K562 (cell line): Measurements from ENCODE around the gene CFAP20DC. TPM values are rescaled to one million over a fixed set of nuclear protein-coding genes. Genes with fewer than 3 reads are reported as not detected.

ENCODE experiments used
- ATAC-seq: fragments of 200-7000 bp; cut with Tn5 transposase; 3 replicates; pipeline ENCODE4 v1.9.1; 2020; ENCODE audit warnings: moderate library complexity
- BruUV-seq: library from RNA; stranded (reverse); fragments of 400-500 nt; replicated peaks from 2 replicates; lab custom pipeline; 2021; lab: Mats Ljungman, UMichigan
- CTCF ChIA-PET: fragments of 300-600 bp; formaldehyde crosslinking; extraction: SDS; loops from one replicate; lab custom pipeline; 2021; ENCODE audit warnings: low intra/inter-chr PET ratio; lab: Yijun Ruan, JAX
- POLR2A ChIA-PET: fragments of 300-600, 350-650 bp; sonication (Branson Sonifier 250); formaldehyde crosslinking; extraction: SDS; loops from one replicate; lab custom pipeline; 2021; ENCODE audit warnings: antibody characterized with exemption, inconsistent platforms; lab: Yijun Ruan, JAX
- DNase-seq, 4 experiments: peaks; one replicate each; pipeline versions ENCODE4 v3.0.0 to v3.0.0-alpha.2; 2011 to 2018; ENCODE audit warnings: low spot score in 3 of 4, mixed read lengths in 3 of 4; ENCODE audit errors: extremely low read depth in 1 of 4
- FAIRE-seq: peaks from 2 replicates; lab custom pipeline; 2011; peaks lifted over from hg19 to GRCh38; lab: Jason Lieb, UNC
- H2AFZ ChIP-seq: 2 replicates; pipeline ENCODE4 v1.6.0; 2011; ENCODE audit warnings: low read depth, low read length, control low read depth, inconsistent platforms
- H3K27ac ChIP-seq: fragments of 200-600 bp; 3 replicates; pipeline ENCODE4 v1.8.0; 2011; ENCODE audit warnings: low read depth, mild to moderate bottlenecking, control low read depth, inconsistent platforms, low read length, moderate library complexity, mixed read lengths; ENCODE audit errors: extremely low read depth
- H3K27me3 ChIP-seq, 2 experiments: fragments of 300-600 bp in 1 of 2; 2 replicates in 1 of 2; 3 replicates in 1 of 2; pipeline versions ENCODE4 v1.6.0 to v1.8.0; 2011; ENCODE audit warnings: inconsistent platforms in 2 of 2, low read length in 2 of 2, mild to moderate bottlenecking in 1 of 2, mixed read lengths in 1 of 2, moderate library complexity in 1 of 2; ENCODE audit not compliant: control insufficient read depth in 2 of 2, insufficient read depth in 2 of 2
- H3K36me3 ChIP-seq: fragments of 300-600 bp; 3 replicates; pipeline ENCODE4 v1.8.0; 2011; ENCODE audit warnings: mild to moderate bottlenecking, low read length, inconsistent platforms; ENCODE audit not compliant: control insufficient read depth, insufficient read depth
- H3K4me1 ChIP-seq, 2 experiments: fragments of 200-600 bp in 1 of 2; replicated peaks in 1 of 2; 2 replicates in 1 of 2; 3 replicates in 1 of 2; pipeline versions ENCODE4 v1.5.1 to v1.8.0; 2011; ENCODE audit warnings: inconsistent platforms in 2 of 2, low read length in 2 of 2, mild to moderate bottlenecking in 1 of 2, mixed read lengths in 1 of 2, moderate library complexity in 1 of 2; ENCODE audit not compliant: control insufficient read depth in 2 of 2, insufficient read depth in 2 of 2
- H3K4me2 ChIP-seq: 2 replicates; pipeline ENCODE4 v1.6.1; 2011; ENCODE audit warnings: low read length, control low read depth, inconsistent platforms, mixed read lengths; ENCODE audit not compliant: insufficient read depth
- H3K4me3 ChIP-seq: fragments of 200-600 bp; sonication (generic), shearing (Covaris generic); 2 replicates; pipeline ENCODE4 v1.5.1; 2016; ENCODE audit warnings: control low read depth, inconsistent platforms
- H3K79me2 ChIP-seq: fragments of 200-600 bp; 3 replicates; pipeline ENCODE4 v1.8.0; 2011; ENCODE audit warnings: low read length, inconsistent platforms; ENCODE audit not compliant: control insufficient read depth, insufficient read depth
- H3K9ac ChIP-seq, 2 experiments: 2 replicates each; pipeline versions ENCODE4 v1.6.0 to v1.6.1; 2011; ENCODE audit warnings: low read depth in 2 of 2, low read length in 2 of 2, control low read depth in 1 of 2, inconsistent platforms in 1 of 2, mild to moderate bottlenecking in 1 of 2, mixed read lengths in 1 of 2; ENCODE audit not compliant: insufficient read depth in 1 of 2
- H3K9me1 ChIP-seq: one replicate; pipeline ENCODE4 v1.6.0; 2011; ENCODE audit warnings: inconsistent platforms, mild to moderate bottlenecking, low read length, moderate library complexity; ENCODE audit not compliant: control insufficient read depth, insufficient read depth
- H3K9me3 ChIP-seq: replicated peaks from 2 replicates; pipeline ENCODE4 v1.5.1; 2011; ENCODE audit warnings: low read depth, low read length, inconsistent platforms; ENCODE audit not compliant: control insufficient read depth, insufficient read depth
- H4K20me1 ChIP-seq: replicated peaks from 2 replicates; pipeline ENCODE4 v1.6.1; 2011; ENCODE audit warnings: low read length, inconsistent platforms, mixed read lengths; ENCODE audit not compliant: control insufficient read depth, insufficient read depth
- BRD9 ChIP-seq: fragments of 450-650 bp; IDR thresholded peaks from 2 replicates; pipeline ENCODE4 v1.6.1; 2018; ENCODE audit warnings: low read depth; ENCODE audit not compliant: partially characterized antibody
- CBX8 ChIP-seq: fragments of 200-600 bp; sonication (generic); IDR thresholded peaks from 2 replicates; pipeline ENCODE4 v1.6.1; 2012; ENCODE audit warnings: borderline replicate concordance, mixed run types, low read depth, mild to moderate bottlenecking, moderate library complexity, mixed read lengths, low read length, control low read depth, inconsistent platforms; ENCODE audit not compliant: poor library complexity, severe bottlenecking; ENCODE audit errors: extremely low read depth
- CTCF ChIP-seq, 3 experiments: IDR thresholded peaks in 2 of 3; conservative IDR thresholded peaks in 1 of 3; 2 replicates each; pipeline ENCODE4 v1.5.1; 2011 to 2012; ENCODE audit warnings: low read length in 3 of 3, mild to moderate bottlenecking in 3 of 3, control low read depth in 2 of 3, improper control_type of control experiment in 1 of 3, inconsistent platforms in 1 of 3, low read depth in 1 of 3, mixed read lengths in 1 of 3, moderate library complexity in 1 of 3; ENCODE audit not compliant: insufficient read depth in 2 of 3
- FOXM1 ChIP-seq, 2 experiments: fragments of 450-650 bp in 1 of 2; sonication (generic) in 1 of 2; formaldehyde crosslinking in 1 of 2; IDR thresholded peaks; 2 replicates each; pipeline versions ENCODE4 v1.6.1 to v1.9.0; 2017 to 2022; ENCODE audit warnings: low read depth in 2 of 2, mild to moderate bottlenecking in 2 of 2, missing genetic modification reagents in 1 of 2, moderate library complexity in 1 of 2
- HMG20B ChIP-seq: fragments of 250-450 bp; sonication (Bioruptor Pico); IDR thresholded peaks from 2 replicates; pipeline ENCODE4 v1.5.0; 2021; ENCODE audit warnings: mild to moderate bottlenecking
- RUNX1 ChIP-seq: sonication (generic); IDR thresholded peaks from 2 replicates; pipeline ENCODE4 v1.6.1; 2016; ENCODE audit warnings: antibody characterized with exemption, low read depth
- SAP30 ChIP-seq: fragments of 200-600 bp; sonication (generic); IDR thresholded peaks from 2 replicates; pipeline ENCODE4 v1.6.1; 2012; ENCODE audit warnings: borderline replicate concordance, low read depth, mild to moderate bottlenecking, moderate library complexity, low read length, control low read depth, inconsistent platforms; ENCODE audit not compliant: insufficient read depth, poor library complexity, severe bottlenecking
- THAP12 ChIP-seq: fragments of 250-450 bp; sonication (Bioruptor Pico); IDR thresholded peaks from 2 replicates; pipeline ENCODE4 v1.9.0; 2021; ENCODE audit warnings: mild to moderate bottlenecking, inconsistent platforms
- WHSC1 ChIP-seq: IDR thresholded peaks from one replicate; pipeline ENCODE4 v1.6.1; 2012; ENCODE audit warnings: low read length, control low read depth, inconsistent platforms
- ZBTB17 ChIP-seq: fragments of 450-650 bp; formaldehyde crosslinking; IDR thresholded peaks from 2 replicates; pipeline ENCODE4 v1.4.0; 2020; ENCODE audit warnings: mild to moderate bottlenecking
- ZKSCAN8 ChIP-seq: fragments of 200-800 bp; sonication (Bioruptor generic); IDR thresholded peaks from 2 replicates; pipeline ENCODE4 v1.6.1; 2016; ENCODE audit warnings: missing genetic modification characterization, missing compliant biosample characterization
- ZNF347 ChIP-seq: fragments of 450-650 bp; formaldehyde crosslinking; IDR thresholded peaks from 2 replicates; pipeline ENCODE4 v1.4.0; 2020; ENCODE audit warnings: low read depth, mild to moderate bottlenecking, moderate library complexity
- ZNF511 ChIP-seq: sonication (generic); formaldehyde crosslinking; IDR thresholded peaks from 2 replicates; pipeline ENCODE4 v1.8.0; 2022; ENCODE audit warnings: mild to moderate bottlenecking, missing genetic modification reagents
- ZNF644 ChIP-seq: fragments of 200-800 bp; sonication (Bioruptor generic); IDR thresholded peaks from 2 replicates; pipeline ENCODE4 v1.6.1; 2016; ENCODE audit warnings: low read depth, missing genetic modification characterization, missing compliant biosample characterization
- ZNF740 ChIP-seq, 3 experiments: fragments of 200-800 bp in 1 of 3; sonication (Bioruptor generic) in 1 of 3; sonication (generic) in 1 of 3; formaldehyde crosslinking in 1 of 3; IDR thresholded peaks; 2 replicates each; pipeline versions ENCODE4 v1.6.1 to v1.8.0; 2016 to 2022; ENCODE audit warnings: mild to moderate bottlenecking in 2 of 3, missing compliant biosample characterization in 2 of 3, missing genetic modification characterization in 2 of 3, missing genetic modification reagents in 1 of 3
- WGBS: fragments of 100-300 bp; shearing (Covaris generic); methylation state at CpG from one replicate; pipeline ENCODE4 v1.1.6; 2016; ENCODE audit warnings: low coverage, mixed read lengths; ENCODE audit not compliant: insufficient coverage; ENCODE audit errors: missing lambda C conversion rate; 5-methylcytosine and 5-hydroxymethylcytosine counted together
- in situ Hi-C: fragments of 300-500 bp; cut with MboI; formaldehyde crosslinking; loops from 4 replicates; pipeline ENCODE4 v1.15.0; 2018; ENCODE audit warnings: inconsistent platforms, mixed read lengths
- intact Hi-C: fragments of 100-400 bp; cut with micrococcal nuclease; formaldehyde crosslinking; loops from 2 replicates; pipeline ENCODE4 v1.14.2; 2022
- polyA plus RNA-seq, 8 experiments: library from polyadenylated mRNA; depleted of rRNA in 4 of 8; stranded (reverse) in 5 of 8; unstranded in 3 of 8; fragments of >200 nt; fragmentation: Nextera tagmentation in 2 of 8; fragmentation: Illumina TruSeq in 1 of 8; extraction: Ambion mirVana in 2 of 8; extraction: Trizol in 1 of 8; gene quantifications; 2 replicates each; pipeline versions ENCODE4 v1.2.1 to v1.2.3, GENCODE V29; 2011 to 2014; ENCODE audit warnings: inconsistent platforms in 1 of 8, missing spikeins in 1 of 8
- total RNA-seq, 7 experiments: library from RNA; depleted of rRNA in 6 of 7; stranded (reverse); fragments of >200 nt in 6 of 7; fragmentation: Illumina TruSeq in 2 of 7; extraction: Trizol in 2 of 7; gene quantifications; 2 replicates each; pipeline versions ENCODE4 v1.2.1 to v1.2.3, GENCODE V29; 2011 to 2021; ENCODE audit warnings: low replicate concordance in 1 of 7

The CFAP20DC gene
- total and polyA plus RNA-seq, 9 of the 15 experiments (the other 6 are each of a cell fraction or from before 2014, with no cell fraction given), result 1.6 to 5.9 (median 4.6) TPM

- Histone ChIP-seq H3K36me3 (no peaks in the 10 kb centered on the region), H3K79me2 (no peaks in the 10 kb centered on the region), H3K4me1 (no peaks in the 10 kb centered on the region), H3K9me3 (no peaks in the 10 kb centered on the region), H3K4me3 (no peak overlapping the region), H3K9ac (no peak overlapping the region), H3K27ac (no peak overlapping the region), H3K9me1 (no peaks in the 10 kb centered on the region), H3K4me2 (no peak overlapping the region), H4K20me1 (no peaks in the 10 kb centered on the region), H2AFZ (no peak overlapping the region), H3K27me3 (no peaks in the 10 kb centered on the region)
- 60% methylated on average over 4 of the region's 4 CpGs for WGBS
- in situ Hi-C loops (no loop called here), intact Hi-C loops (no loop called here)
- DNase-seq (no peak), ATAC-seq (no peak), FAIRE-seq (no peak)
- ChIA-PET CTCF (no interaction called here), POLR2A (no interaction called here)
- no TSS peak for BruUV-seq
- TF ChIP-seq FOXM1 (IDR thresholded peaks at IDR 0.05; ENCODE audit: low read depth), result no peak
- no peak for TF ChIP-seq FOXM1 (CRISPR knock-in tag; IDR thresholded peaks at IDR 0.05; ENCODE audit: low read depth)
- TF ChIP-seq HMG20B (CRISPR knock-in tag), result no peak
- no peak for TF ChIP-seq BRD9
- TF ChIP-seq SAP30, result no peak
- no peak for TF ChIP-seq ZNF740 (CRISPR knock-in tag; IDR thresholded peaks at IDR 0.05)
- no peak for TF ChIP-seq ZNF740 (tag; IDR thresholded peaks at IDR 0.05)
- no peak for TF ChIP-seq ZNF511 (CRISPR knock-in tag)
- TF ChIP-seq CTCF (IDR thresholded peaks at IDR 0.05 in 2 of 3, conservative IDR thresholded peaks at IDR 0.05 in 1 of 3; ENCODE audit: insufficient read depth in 2 of 3, low read depth in 1 of 3, low read length in 3 of 3), result no peak
- TF ChIP-seq ZNF347, result no peak
- no peak for TF ChIP-seq ZBTB17 (CRISPR knock-in tag)
- no peak for TF ChIP-seq WHSC1
- no peak for TF ChIP-seq ZNF644 (tag)
- no peak for TF ChIP-seq THAP12
- no peak for TF ChIP-seq RUNX1
- TF ChIP-seq ZKSCAN8 (CRISPR knock-in tag), result no peak
- TF ChIP-seq CBX8, result no peak
Measured at GRCh38 chr3:58863206-58863605, 186.6 kb downstream of the CFAP20DC start.
